ENCODE measurements around the gene PNPLA2. TPM values are rescaled to one million over a fixed set of nuclear protein-coding genes. Genes with fewer than 3 reads are reported as not detected.
A peak's percentile ranks its signal among the peaks of the same experiment; 100 is the strongest.

PNPLA2 gene
- total and polyA plus RNA-seq, 2 donors (not counting 1 experiment from before 2014, with no cell fraction given), result 16.2 to 33.9 TPM

GRCh38 chr11:845872-846495, 27.3 kb downstream of the PNPLA2 start:
- Histone ChIP-seq H4K20me1 (ENCODE audit: control insufficient read depth, extremely low read depth, insufficient read depth, low read length) (peaks cover 2% of the 10 kb centered on the region), H3K9me3 (ENCODE audit: control insufficient read depth, insufficient read depth, low read depth, low read length) (no peaks in the 10 kb centered on the region), H3K36me3 (ENCODE audit: control insufficient read depth, insufficient read depth, low read length) (peaks cover 4% of the 10 kb centered on the region), H3K79me2 (ENCODE audit: control insufficient read depth, insufficient read depth, low read length) (peaks cover 62% of the 10 kb centered on the region), H3K27me3 (ENCODE audit: control insufficient read depth, insufficient read depth, low read length) (no peaks in the 10 kb centered on the region), H3K4me3 (replicated peaks in 1 of 4; ENCODE audit: control extremely low read depth in 1 of 4, insufficient read depth in 1 of 4, low read depth in 3 of 4, low read length in 4 of 4) (peak overlapping the region in 1 of 4 experiments; percentile 96), H2AFZ (ENCODE audit: low read length) (no peak overlapping the region), H3K27ac (ENCODE audit: insufficient read depth, low read length) (peak overlapping the region; percentile 87), H3K9ac (ENCODE audit: insufficient read depth, low read length) (no peak overlapping the region), H3K4me1 (ENCODE audit: control insufficient read depth, extremely low read depth, insufficient read depth, low read length) (peaks cover 37% of the 10 kb centered on the region), H3K4me2 (ENCODE audit: extremely low read depth, insufficient read depth, low read length) (peak overlapping the region; percentile 62)
- DNase-seq (ENCODE audit: low read depth in 2 of 2), result peak in 1 of 2 donors; percentile 43
- TF ChIP-seq CTCF (conservative IDR thresholded peaks at IDR 0.05 in 1 of 2, IDR thresholded peaks at IDR 0.05 in 1 of 2; ENCODE audit: low read depth in 1 of 2, low read length in 2 of 2) (no peak), EZH2 (IDR thresholded peaks at IDR 0.05; ENCODE audit: low read length, missing control alignments) (no peak)

GRCh38 chr11:846496-847098, 27.9 kb downstream of the PNPLA2 start:
- H3K79me2 ChIP-seq (ENCODE audit: control insufficient read depth, insufficient read depth, low read length), result peaks cover 61% of the 10 kb centered on the region
- H3K4me2 ChIP-seq (ENCODE audit: extremely low read depth, insufficient read depth, low read length), result peak overlapping the region; percentile 62
- H3K36me3 ChIP-seq (ENCODE audit: control insufficient read depth, insufficient read depth, low read length), result peaks cover 3% of the 10 kb centered on the region
- H3K4me3 ChIP-seq (replicated peaks in 1 of 4; ENCODE audit: control extremely low read depth in 1 of 4, insufficient read depth in 1 of 4, low read depth in 3 of 4, low read length in 4 of 4), result no peak overlapping the region
- peaks cover 39% of the 10 kb centered on the region for H3K4me1 ChIP-seq (ENCODE audit: control insufficient read depth, extremely low read depth, insufficient read depth, low read length)
- no peak overlapping the region for H3K9ac ChIP-seq (ENCODE audit: insufficient read depth, low read length)
- H4K20me1 ChIP-seq (ENCODE audit: control insufficient read depth, extremely low read depth, insufficient read depth, low read length), result peaks cover 2% of the 10 kb centered on the region
- TF ChIP-seq EZH2 (IDR thresholded peaks at IDR 0.05; ENCODE audit: low read length, missing control alignments), result no peak
- no peak for TF ChIP-seq CTCF (conservative IDR thresholded peaks at IDR 0.05 in 1 of 2, IDR thresholded peaks at IDR 0.05 in 1 of 2; ENCODE audit: low read depth in 1 of 2, low read length in 2 of 2)
- no peak for DNase-seq (ENCODE audit: low read depth in 2 of 2)
- no peaks in the 10 kb centered on the region for H3K9me3 ChIP-seq (ENCODE audit: control insufficient read depth, insufficient read depth, low read depth, low read length)
- peak overlapping the region; percentile 87 for H3K27ac ChIP-seq (ENCODE audit: insufficient read depth, low read length)
- H2AFZ ChIP-seq (ENCODE audit: low read length), result no peak overlapping the region
- no peaks in the 10 kb centered on the region for H3K27me3 ChIP-seq (ENCODE audit: control insufficient read depth, insufficient read depth, low read length)

- Histone ChIP-seq H3K4me1 (ENCODE audit: control insufficient read depth, extremely low read depth, insufficient read depth, low read length) (peaks cover 39% of the 10 kb centered on the region), H3K27me3 (ENCODE audit: control insufficient read depth, insufficient read depth, low read length) (no peaks in the 10 kb centered on the region), H3K4me3 (replicated peaks in 1 of 4; ENCODE audit: control extremely low read depth in 1 of 4, insufficient read depth in 1 of 4, low read depth in 3 of 4, low read length in 4 of 4) (no peak overlapping the region), H3K27ac (ENCODE audit: insufficient read depth, low read length) (no peak overlapping the region), H3K79me2 (ENCODE audit: control insufficient read depth, insufficient read depth, low read length) (peaks cover 59% of the 10 kb centered on the region), H3K36me3 (ENCODE audit: control insufficient read depth, insufficient read depth, low read length) (peaks cover 3% of the 10 kb centered on the region), H3K4me2 (ENCODE audit: extremely low read depth, insufficient read depth, low read length) (no peak overlapping the region), H3K9ac (ENCODE audit: insufficient read depth, low read length) (no peak overlapping the region), H4K20me1 (ENCODE audit: control insufficient read depth, extremely low read depth, insufficient read depth, low read length) (no peaks in the 10 kb centered on the region), H2AFZ (ENCODE audit: low read length) (no peak overlapping the region), H3K9me3 (ENCODE audit: control insufficient read depth, insufficient read depth, low read depth, low read length) (no peaks in the 10 kb centered on the region)
- TF ChIP-seq EZH2 (IDR thresholded peaks at IDR 0.05; ENCODE audit: low read length, missing control alignments) (no peak), CTCF (conservative IDR thresholded peaks at IDR 0.05 in 1 of 2, IDR thresholded peaks at IDR 0.05 in 1 of 2; ENCODE audit: low read depth in 1 of 2, low read length in 2 of 2) (no peak)
- DNase-seq (ENCODE audit: low read depth in 2 of 2), result no peak
Measured at GRCh38 chr11:847876-848275, 29.2 kb downstream of the PNPLA2 start.
